ENCODE data around the gene ANO6.
"Not testable (repeated sequence)": the region's sequence is repeated elsewhere in the genome, so short reads cannot be mapped to it uniquely, and the experiment has no call there.

ANO6 gene

DNA sequence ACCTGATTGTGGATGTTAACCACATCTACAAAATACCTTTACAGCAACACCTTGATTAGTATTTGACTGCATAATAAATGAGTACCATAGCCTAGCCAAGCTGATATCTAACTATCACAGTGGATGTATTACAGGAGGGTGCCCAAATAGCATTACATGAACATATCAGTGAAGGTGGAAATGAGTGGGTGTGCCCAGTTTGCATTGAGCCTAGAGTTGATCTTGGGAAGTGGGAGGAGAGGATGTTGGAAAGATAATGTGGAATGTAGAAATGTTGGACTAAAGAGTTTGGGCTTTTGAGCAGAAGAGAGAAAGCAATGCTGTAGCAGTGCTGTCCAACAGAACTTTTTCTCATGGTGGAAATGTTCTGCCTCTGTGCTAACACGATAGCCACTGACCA lies 98.9 kb downstream of the ANO6 start:
- DNase-seq, result no peak

DNA sequence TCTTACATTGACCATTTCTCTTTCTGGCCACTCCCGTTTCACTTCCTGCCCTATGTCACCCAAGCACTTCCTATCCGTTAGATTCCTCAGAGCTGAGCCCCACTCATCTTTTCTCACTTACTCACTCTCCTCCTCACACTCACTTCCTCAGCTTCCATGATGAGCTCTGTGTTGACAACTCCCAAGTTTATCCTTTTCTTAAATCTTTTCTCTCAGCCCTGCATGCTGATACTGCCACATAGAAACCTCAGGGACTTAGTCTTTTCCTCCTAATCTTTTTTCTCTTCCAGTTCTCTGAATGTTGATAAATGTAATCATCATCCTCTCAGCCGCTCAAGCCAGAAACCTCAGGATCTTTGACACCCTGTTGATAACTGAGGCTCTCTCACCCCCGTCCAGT lies 99.6 kb downstream of the ANO6 start:
- no peak for DNase-seq

DNA sequence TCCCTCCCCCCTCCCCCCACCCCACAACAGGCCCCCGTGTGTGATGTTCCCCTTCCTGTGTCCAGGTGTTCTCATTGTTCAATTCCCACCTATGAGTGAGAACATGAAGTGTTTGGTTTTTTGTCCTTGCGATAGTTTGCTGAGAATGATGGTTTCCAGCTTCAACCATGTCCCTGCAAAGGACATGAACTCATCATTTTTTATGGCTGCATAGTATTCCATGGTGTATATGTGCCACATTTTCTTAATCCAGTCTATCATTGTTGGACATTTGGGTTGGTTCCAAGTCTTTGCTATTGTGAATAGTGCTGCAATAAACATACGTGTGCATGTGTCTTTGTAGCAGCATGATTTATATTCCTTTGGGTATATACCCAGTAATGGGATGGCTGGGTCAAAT lies 101.4 kb downstream of the ANO6 start:
- DNase-seq, result not testable (repeated sequence)

DNA sequence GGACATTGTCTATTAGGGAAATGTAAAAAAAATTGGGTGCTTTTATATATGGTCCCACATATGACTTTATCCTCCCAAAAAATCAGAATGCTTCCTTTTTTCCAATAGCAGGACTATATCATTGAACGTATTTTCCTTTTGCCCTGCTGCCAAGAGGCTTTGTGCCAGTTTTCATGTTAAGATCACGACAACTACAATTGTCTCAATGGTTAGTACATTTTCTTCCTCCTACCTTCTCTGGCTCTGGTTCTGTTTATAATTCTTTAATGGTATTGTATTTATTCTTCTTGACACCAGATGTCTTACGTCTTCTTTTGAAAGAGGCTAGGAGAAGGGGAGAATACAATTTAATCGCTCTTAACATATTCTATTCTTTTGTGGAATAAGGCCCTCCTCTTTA lies 106.9 kb downstream of the ANO6 start:
- DNase-seq, result no peak

DNA sequence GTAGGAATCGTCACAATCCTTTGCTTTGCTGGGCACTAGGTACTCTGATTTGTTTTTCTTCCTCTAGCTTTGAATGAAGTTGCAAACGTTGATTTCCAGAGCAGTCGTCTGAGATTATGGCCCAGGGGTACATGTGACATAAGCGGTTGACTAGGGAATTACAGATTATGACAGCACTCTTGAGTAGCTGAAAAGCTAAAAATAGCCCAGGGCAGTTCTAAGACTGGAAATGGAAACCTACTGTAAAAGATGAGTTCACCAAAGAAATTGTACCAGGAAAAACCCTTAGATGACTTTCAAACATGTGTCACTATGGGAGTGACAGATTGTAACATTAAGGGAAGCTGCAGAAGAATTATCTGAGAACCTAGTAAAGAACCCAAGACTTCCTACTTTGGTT lies 108.5 kb downstream of the ANO6 start:
- no peak for DNase-seq

DNA sequence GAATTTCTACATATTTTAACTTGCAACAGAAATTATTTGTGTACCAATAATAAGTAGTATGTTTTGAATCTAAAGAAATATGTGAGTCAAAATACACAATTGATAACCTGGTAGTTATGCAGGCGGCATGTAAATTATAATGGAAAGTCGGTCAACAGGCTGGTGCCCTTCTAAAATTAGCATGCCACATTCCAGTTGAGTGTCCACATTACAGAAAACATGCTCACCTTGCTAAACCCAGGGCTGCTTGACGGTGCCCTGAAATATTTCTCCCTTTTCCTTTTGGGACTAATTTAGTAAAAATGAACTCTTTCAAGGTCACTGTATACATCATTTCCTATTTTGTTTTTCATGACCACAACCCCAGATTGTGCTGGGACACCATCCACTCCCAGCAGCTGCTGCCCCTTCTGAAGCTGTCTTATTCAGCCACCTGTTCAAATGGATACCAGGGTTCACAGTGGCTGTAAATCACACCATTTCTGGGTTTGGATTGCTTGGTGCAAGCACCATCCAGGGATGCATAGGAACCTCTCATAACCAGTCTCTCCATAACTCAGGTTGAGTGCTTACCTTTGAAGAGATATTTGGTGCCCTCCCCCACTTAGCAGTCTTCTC lies 110.6 kb downstream of the ANO6 start:
- DNase-seq, result no peak

DNA sequence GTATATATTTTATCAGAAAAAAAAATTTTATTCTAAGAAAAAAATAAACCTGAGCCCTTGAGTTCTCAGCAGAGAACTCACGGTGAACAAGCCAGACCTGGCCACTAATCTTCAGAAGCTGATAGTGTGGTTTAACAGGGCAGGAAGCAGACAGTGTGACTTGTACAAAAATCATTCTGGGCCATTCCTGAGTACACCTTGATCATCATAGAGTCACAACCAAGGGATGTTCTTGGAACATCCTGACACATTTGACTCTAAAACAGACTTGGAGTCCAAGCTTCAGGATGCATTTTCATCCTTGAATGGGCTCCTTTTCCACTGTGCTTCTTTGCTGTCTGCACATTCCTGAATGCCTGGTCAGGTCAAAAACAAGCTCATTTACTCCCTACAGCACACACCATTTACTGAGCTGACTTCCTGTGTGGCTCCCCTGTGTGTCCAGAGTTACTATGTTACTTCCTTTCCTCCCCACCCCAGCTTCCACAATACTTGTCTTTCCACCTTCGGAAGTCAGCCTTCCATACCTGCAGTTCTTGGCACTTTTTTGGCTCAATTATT lies 112.0 kb downstream of the ANO6 start:
- no peak for DNase-seq

DNA sequence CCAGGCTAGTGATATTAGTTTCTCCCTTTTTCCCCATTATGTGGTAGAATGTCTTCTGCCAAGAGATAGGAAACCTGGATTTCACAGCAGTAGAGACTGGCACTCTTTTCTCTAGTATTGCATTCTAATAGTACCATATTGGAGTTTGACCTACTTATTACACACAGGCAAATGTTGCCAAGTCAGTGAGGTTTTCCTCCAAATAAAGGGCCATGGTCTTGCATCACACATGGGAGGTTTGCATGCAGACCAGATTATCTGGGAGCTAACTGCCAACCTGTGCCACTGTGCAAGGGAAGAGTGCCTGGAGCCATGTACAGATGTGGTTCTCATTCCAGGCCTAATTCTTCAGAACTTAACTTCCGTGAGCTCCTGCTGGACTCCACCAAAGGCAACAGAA lies 113.3 kb downstream of the ANO6 start:
- DNase-seq, result no peak

DNA sequence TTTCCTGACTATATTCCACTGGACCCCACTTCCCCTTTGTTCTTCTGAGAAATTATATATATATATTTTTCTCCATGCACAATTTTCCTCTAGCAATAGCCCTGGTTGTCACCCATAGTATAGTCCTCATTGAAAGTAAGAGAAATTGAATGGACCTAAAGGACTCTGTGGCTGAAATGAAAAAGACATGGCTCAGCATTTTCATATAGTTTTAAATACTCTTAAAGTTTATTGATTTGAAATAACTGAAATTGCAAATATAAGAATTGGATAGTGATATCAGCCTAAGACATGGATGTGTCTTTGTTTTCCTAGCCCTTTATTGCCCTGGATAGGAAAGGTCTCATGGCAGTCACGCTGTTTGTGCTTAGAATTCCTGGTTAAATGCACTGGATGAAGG lies 113.8 kb downstream of the ANO6 start:
- no peak for DNase-seq

DNA sequence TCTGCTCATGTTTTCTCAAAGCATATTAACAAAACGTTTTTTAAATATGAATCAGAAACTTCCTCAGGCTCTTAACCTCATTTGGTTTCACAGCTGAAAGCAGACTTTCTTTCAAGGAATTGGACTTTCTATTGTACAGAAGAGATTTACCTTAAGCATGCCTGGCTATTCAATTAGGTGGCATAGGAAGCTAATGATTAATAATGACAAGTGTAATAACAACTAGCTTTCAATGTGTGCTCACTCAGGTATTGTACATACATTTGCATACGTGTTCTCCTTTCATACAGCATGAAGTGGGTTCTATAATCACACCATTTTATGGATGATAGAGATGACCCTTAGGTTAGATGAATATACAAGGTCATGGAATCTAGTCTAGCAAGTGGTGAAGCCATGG lies 115.7 kb downstream of the ANO6 start:
- no peak for DNase-seq

DNA sequence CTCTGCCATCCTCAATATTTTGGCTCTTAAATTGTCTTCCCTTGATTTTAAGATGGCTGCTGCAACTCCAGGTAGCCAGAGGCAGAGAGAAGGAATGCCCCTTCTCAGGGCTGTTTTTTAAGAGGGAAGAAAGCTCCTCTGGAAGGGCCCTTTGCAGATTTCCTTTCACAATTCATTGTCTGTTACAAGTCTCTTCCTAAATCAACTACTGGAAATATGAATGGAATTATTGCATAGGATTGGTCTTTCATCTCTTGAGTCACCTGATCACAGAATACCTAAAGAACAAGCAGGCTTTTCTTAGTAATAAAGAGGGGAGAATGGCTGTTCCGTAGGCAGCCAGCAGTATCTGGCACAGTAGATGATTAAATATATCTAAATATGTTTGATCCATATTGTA lies 118.5 kb downstream of the ANO6 start:
- no peak for DNase-seq

DNA sequence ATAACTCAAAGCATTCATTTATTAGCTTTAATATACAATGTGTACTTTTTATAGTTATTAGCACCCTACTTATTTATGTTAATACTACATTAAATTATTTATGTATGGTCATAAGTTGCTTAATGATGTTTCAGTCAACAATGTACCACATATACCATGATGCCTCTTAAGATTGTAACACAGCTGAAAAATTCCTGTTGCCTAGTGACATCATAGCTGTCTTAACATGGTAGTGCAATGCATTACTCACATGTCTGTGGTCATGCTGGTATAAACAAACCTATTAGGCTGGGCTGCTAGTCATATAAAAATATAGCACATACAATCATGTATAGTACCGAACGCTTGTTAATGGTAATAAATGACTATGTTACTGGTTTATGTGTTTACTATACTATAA lies 120.4 kb downstream of the ANO6 start:
- no peak for DNase-seq

DNA sequence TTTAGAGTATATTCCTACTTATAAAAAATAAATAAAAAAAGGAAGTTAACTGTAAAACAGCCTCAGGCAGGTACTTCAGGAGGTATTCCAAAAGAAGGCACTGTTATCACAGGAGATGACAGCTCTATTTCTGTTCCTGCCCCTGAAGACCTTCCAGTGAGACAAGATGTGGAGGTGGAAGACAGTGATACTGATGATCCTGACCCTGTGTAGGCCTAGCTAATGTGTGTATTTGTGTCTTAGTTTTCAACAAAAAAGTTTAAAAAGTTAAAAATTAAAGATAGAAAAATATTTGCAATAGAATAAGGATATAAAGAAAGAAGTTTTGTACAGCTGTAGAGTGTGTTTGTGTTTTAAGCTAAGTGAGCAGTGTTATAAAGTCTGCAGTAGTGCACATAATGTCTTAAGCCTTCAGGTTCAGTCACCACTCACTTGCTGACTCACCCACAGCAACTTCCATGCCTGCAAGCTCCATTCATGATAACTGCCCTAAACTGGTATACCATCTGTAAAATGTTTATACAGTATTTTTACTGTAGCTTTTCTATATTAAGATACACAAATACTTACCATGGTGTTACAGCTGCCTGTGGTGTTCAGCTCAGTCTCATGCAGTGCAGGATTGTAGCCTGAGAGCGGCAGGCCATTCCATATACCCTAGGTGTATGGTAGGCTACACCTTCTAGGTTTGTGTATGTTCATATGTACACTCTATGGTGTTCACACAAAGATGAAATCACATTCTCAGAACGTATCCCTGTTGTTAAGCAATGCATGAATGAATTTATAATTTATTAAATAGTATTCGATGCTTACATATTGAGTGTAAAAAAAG lies 121.1 kb downstream of the ANO6 start:
- DNase-seq, result no peak

DNA sequence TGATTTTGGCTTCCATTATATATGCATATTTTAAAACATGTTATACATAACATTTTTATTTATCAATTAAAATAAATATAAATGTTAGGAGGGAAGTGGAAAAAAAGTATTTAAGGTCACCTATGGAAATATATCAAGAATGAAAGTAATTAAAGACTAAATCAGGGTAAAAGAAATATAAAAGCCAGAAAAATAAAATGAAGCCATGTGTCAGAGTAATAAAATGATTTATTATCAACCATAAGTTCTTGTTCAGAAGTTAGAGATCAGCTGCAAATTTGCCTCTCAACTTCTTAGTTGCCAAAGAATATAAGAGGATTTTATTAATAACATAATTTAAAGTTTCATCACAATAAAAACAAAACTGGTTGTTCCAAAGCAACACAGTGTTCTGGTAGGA lies 121.9 kb downstream of the ANO6 start:
- DNase-seq, result no peak

DNA sequence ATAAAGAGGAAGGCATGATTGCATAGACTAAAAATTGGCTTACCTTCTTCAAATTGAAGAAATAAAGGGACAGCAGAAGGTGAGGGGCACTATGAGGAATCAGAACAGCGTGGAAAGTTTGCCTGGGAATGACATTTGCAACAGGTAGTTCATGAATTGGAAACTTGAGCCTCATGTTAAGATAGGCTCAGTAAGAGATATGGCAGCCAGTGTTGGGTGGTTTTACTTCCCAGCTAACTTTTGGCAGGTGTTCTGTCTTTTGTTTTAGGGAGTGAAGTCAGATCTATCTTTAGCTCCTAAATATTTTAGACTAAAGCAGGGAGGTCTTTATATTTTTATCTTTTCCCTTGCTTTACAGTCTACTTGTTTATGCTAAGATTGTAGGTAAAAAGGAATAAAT lies 122.4 kb downstream of the ANO6 start:
- no peak for DNase-seq

DNA sequence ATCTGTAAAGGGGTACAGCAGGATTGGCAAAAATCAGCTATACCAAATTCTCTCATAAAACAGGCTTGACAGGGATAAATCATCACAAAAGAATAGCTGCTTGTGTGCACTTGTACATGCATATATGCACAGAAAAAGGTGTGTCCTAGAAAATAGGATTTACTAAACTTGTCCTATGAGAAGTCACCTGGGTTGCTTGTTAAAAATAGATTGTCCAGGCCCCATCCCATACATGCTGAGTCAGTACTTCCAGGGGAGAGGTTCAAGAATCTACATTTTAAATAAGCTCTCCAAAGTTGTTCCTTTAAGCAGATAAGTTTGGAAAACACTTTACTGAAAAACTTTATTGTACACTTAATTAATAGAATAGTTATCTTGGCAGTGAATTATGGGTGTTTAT lies 123.1 kb downstream of the ANO6 start:
- DNase-seq, result no peak

DNA sequence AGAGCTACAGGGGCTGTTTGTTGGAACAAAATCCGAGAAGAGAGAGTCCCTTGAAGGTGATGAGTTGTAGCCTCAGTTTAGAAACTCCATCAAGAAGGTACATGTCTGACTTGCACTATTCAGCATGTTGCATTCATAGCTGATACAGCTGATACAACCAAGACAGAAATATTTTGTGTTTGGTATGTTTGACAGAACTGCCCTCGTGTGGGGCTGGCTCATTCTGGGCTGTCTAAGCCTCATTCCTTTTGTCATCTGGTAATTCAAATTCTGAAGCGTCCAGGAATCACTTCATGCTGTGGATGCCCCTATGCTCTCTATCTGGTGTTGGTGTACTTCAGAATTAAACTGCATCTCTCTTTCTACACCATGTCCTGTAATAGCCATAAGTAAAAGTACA lies 126.3 kb downstream of the ANO6 start:
- no peak for DNase-seq

DNA sequence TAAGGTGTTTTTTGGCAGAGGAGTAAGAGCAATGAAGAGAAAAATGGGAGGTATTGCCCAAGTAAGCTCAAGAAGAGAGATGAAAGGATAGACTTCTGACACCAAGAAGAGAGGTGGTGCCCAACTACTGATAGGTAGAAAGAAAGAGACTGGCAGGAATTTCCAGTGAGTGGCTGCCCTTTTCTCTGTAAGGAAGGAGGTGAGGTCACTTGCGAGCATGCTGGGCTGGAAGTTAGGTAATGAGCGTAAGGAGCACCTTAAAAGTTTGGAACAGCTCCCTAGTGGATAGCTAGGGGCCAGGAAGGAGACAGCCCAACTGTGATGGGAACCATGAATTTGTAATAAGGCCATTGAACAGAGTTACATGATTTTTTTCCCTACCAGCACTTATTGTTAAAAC lies 127.0 kb downstream of the ANO6 start:
- DNase-seq, result no peak

DNA sequence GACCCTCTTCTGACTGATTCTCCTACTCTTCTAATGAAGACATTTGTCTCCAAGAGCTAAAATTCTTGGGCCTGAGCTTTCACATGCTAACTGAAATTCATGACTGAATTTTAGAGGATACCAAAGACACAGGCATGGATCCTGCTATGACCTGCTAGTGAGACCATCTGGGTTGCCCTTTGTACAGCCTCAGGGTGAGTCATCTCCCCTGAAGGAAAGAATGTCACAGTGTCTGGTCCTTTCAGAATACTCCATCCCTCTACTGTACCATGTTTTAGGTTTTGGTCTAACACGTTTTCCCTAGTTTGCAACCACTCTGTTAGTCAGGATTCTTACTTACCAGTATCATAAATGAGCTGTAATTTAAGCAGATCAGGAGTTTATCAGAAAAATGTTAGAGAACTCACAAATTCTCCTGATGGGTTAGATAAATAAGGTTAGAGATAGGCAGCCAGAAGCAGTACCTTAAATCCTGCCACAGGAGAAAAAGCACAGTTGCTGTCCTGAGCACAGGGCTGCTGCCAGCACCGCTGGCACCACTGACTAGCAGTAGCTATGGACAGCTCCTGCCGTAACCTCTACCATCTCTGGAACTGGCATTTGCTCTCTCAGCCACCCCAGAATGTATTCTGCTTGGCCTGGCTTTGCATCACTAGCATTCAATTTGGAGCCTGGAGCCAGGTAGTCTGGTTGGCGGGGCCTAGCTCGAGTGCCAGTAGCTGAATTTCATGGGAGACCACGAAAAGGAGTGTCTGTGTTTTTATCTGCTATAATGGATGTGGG lies 127.6 kb downstream of the ANO6 start:
- no peak for DNase-seq

DNA sequence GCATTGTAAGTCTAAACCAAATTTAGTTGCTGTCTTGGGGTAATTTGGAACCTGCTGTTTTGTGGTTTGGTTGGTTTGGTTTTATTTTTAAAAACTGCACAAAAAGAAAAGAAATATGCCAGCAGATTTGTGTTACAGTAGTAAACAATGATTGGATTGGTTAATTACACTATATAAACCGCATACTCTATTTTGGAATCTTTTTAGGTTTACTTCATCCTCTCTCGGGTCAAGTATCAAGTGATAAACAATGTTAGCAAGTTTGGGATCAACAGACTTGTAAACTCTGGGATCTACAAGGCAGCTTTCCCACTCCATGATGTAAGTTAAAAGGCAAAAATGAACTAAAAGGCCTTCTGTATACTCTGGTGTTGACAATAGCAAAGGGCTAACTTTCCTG lies 132.4 kb downstream of the ANO6 start:
- no peak for DNase-seq

DNA sequence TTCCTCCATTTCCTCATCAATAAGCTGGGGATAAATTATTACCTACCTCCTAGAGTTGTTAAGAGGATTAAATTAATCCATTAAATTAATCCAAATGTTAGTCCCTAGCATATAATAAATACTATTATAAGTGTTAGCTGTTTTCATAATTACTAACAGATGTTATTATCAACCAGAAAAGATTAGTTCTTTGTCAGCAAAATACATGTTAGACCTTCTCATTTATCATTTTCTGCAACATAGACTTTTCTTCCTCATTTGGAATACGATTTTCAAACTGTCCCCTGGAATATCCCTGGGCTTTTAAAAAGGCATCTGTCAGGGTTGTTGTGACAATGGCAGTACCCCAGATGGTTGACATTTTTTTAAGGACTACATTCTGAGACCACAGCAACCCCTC lies 133.1 kb downstream of the ANO6 start:
- no peak for DNase-seq

DNA sequence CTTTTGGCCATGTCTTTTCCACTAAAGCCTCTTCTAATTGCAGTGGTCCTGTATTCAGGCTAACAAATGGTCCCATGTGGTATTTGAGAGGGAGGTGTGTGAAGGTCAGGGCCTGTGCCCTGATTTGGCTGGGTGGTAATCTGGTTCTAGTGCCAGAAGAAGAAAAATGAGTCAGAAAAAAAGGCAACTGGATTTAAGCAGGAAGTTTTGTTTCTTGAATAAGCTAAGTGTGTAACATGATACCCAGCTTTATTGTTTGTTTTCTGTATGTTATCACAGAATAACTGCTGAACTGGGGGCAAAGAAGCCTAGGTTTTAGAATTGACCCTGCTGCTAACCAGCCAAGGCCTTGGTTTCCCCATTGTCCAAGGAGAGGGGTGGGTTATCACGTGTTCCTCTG lies 134.0 kb downstream of the ANO6 start:
- DNase-seq, result no peak

DNA sequence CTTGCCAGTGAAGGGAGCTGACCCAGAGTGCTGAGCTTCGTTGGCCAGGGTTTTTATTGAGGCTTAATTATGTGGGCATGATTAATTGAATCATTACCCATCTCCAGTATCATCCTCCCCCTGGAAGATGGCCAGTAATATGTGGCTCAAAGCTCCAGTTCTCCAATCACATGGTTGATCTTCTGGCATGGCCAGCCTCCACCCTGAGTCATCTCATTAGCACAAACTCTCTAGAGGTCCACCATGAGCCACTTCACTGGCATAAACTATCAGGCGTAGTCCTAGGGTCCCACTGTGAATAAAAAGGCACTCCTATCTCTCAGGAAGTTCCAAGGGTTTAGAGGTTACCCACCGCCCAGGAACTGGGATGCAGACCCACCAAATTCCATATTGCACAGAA lies 135.0 kb downstream of the ANO6 start:
- no peak for DNase-seq
